Stimulated activated CD8-positive, alpha-beta memory T cell treated with anti-CD3 and anti-CD28 coated beads, Interleukin-4, amount 100 ng/mL, for 4 hours (primary cell): ENCODE results near the gene ARID1B.

ENCODE experiments used
- DNase-seq, 2 donors: peaks; one replicate each; pipeline ENCODE4 v3.0.0-alpha.2; 2020; ENCODE audit warnings: low read depth in 2 of 2, low spot score in 1 of 2

ARID1B gene

DNA sequence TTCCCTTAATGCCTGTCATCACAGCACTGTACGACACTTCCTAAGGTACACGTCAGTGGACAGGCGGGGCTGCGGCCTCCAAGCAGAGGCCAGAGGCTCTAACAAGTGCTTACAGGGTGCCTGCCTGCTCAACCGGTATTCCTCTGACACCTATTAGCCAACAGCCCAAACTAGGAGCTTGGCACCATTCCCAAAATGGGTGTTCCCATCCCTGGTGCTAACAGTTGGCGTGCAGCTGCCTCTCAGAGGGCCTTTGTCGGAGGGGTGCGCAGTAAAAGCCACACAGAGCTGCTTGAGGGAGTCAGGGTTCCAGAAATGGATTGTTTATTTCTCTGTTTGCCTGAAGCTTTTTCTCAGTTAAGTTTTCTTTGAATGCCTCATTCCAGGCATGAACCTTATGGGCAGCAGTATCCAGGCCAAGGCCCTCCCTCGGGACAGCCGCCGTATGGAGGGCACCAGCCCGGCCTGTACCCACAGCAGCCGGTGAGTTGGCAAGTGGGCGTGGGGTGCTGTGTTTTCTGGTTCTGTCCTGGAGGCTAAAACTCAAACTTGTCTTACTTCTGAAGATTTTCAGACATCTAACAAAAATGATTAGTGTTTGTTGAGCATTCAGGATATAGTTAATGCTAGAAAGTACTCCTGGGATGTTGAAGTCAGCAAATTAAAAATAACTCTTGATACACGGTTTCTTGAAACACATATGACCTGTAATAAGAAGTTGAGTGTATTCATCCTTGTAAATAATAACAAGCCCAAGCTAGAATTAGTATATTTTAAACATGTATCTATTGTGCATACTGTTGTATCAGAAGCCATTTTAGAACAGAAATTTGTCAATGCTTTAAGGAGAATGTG, 421.5 kb downstream of the ARID1B start:
- no peak for DNase-seq

DNA sequence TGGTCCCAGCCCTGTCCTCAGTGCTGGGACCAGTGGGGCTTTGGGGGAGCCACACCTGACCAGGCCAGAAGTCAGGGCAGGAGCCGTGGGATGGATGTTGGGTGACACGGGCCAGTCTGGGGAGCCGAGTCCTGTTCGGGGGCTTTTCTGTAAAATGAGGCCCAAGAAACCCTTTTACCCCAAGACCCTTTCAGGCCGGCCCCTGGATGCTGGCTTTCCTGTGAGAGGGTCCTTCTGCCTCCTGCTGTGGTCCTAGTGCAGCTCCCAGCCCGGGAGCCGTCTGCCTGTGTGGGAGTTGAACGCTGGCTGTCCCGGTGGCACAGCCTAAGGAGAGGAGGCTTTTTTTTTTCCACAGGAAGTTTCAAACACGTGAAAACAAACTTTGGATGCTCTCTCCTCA, 422.9 kb downstream of the ARID1B start:
- DNase-seq, result no peak

DNA sequence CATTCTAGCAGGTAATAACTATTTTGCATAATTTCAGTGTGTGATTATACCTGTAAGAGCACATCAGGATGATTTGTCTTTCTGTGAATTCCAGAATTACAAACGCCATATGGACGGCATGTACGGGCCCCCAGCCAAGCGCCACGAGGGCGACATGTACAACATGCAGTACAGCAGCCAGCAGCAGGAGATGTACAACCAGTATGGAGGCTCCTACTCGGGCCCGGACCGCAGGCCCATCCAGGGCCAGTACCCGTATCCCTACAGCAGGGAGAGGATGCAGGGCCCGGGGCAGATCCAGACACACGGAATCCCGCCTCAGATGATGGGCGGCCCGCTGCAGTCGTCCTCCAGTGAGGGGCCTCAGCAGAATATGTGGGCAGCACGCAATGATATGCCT, 423.4 kb downstream of the ARID1B start:
- no peak for DNase-seq

- no peak for DNase-seq
These were observed 423.9 kb downstream of the ARID1B start for GRCh38 chr6:157201083-157201482.

DNA sequence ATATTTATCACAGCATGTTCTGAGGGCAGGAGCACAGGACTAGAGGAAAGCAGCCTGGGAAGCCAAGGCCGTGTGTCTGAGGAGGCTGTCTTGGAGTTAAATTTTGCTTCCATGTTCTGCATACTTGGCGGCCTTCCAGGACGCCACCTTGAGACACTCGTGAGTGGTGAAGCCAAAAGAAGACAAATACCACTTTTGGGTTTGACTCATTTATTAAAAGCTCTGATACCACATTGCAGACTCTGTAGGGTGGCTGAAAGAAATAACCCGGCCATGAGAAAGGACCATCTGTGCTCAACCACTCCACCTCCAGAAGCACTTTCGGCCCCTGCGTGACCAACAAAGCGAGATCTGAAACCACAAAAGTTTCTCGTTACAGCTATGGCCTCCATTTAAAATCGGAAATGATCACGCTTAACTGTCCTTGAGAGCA, 426.1 kb downstream of the ARID1B start:
- DNase-seq, result no peak

DNA sequence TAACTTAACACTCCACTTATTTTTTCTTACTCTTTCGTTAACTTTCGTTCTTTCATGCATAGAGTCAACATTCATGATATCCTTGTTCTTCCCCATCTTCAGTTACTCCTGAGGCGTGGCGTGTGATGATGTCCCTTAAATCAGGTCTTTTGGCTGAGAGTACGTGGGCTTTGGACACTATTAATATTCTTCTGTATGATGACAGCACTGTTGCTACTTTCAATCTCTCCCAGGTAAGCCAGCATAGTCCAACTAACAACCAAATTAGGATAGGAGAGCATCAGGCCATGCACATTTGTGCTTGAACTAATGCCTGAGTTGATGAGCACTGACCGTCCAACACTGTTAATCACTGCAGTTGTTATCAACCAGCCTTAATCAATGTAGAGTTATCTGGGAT, 426.6 kb downstream of the ARID1B start:
- DNase-seq, result no peak

- DNase-seq, result no peak
These were observed 428.5 kb downstream of the ARID1B start for GRCh38 chr6:157205473-157206358.

GRCh38 chr6:157206359-157206815, 429.2 kb downstream of the ARID1B start:
- DNase-seq, result no peak

DNA sequence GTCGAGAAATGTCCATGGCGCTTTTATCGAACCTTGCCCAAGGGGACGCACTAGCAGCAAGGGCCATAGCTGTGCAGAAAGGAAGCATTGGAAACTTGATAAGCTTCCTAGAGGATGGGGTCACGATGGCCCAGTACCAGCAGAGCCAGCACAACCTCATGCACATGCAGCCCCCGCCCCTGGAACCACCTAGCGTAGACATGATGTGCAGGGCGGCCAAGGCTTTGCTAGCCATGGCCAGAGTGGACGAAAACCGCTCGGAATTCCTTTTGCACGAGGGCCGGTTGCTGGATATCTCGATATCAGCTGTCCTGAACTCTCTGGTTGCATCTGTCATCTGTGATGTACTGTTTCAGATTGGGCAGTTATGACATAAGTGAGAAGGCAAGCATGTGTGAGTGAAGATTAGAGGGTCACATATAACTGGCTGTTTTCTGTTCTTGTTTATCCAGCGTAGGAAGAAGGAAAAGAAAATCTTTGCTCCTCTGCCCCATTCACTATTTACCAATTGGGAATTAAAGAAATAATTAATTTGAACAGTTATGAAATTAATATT, 430.4 kb downstream of the ARID1B start:
- DNase-seq, result no peak

DNA sequence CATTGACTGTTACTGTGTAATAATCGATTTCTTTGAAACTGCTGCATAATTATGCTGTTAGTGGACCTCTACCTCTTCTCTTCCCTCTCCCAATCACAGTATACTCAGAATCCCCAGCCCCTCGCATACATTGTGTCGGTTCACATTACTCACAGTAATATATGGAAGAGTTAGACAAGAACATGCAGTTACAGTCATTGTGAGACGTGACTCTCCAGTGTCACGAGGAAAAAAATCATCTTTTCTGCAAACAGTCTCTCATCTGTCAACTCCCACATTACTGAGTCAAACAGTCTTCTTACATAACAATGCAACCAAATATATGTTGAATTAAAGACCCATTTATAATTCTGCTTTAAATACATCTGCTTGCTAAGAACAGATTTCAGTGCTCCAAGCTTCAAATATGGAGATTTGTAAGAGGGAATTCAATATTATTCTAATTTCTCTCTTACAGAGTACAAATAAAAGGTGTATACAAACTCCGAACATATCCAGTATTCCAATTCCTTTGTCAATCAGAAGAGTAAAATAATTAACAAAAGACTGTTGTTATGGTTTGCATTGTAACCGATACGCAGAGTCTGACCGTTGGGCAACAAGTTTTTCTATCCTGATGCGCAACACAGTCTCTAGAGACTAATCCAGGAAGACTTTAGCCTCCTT, 432.8 kb downstream of the ARID1B start:
- no peak for DNase-seq

- no peak for DNase-seq
These were observed 433.8 kb downstream of the ARID1B start for GRCh38 chr6:157210954-157211353.

DNA sequence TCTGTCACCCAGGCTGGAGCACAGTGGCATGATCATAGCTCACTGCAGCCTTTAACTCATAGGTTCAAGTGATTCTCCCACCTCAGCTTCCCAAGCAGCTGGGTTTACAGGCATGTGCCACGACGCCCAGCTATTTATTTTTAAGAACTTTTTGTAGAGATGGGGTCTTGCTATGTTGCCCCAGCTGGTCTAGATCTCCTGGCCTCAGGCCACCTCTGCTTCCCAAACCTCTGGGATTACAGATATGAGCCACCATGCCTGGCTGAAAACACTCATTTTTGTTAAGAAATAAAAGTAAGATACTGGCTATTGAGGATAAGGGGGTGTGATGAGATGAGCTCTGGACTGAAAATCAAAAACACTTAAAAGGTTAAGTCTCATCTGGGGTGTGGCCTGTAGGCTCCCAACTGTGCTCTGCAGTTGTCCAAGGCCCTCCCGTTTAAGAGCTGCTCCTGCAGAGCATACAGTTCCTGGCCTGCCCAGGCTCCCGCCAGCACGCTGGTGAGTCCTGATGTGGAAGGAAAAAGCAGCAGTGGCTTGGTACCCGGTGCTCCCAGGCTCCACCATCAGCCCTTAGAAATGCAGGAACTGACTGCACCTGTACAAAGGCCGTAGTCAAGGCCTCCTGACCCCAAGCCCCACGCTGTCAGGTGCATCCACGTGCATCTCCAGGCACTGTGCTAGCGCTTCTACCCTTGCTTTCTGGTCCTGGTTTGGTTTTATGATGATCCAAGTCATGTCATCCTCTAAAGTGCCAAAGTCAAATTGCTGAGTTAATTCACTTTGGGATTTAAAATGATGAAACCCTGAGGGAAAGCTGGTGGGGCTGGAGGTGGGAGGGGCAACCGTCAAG, 434.7 kb downstream of the ARID1B start:
- DNase-seq, result no peak

DNA sequence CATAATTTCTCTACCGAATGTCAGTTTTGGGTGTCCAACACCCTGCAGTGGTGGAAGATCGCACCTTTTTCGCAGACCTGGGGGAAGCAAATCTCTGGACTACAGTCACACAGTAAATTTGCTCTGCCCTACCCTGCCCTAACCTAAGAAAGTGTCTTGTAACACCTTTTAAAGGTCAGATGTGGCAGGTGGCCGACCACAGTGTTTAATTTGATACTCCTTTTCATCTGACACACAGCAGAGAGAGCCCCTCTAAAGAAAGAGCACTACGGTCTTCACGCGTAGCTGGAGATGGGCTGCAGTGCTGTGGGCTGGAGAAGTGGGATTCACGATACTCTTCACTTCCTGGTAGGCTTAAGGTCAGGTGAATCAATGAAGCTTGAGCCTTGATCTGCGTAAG, 436.2 kb downstream of the ARID1B start:
- no peak for DNase-seq

GRCh38 chr6:157213907-157214565, 436.9 kb downstream of the ARID1B start:
- no peak for DNase-seq

- no peak for DNase-seq
These were observed 438.5 kb downstream of the ARID1B start for GRCh38 chr6:157215717-157216116.

GRCh38 chr6:157216570-157216969, 439.4 kb downstream of the ARID1B start:
- no peak for DNase-seq

- no peak for DNase-seq
These were observed 440.2 kb downstream of the ARID1B start for GRCh38 chr6:157217198-157217893.

- DNase-seq, result no peak
These were observed 440.8 kb downstream of the ARID1B start for GRCh38 chr6:157217894-157218370.
